Activated T-helper 2 cell treated with anti-CD3 and anti-CD28 coated beads, Interferon-gamma antibody, Interleukin-2, Interleukin-4, amounts not matched to agents 10 μg/mL and 5 μg/mL and 100 μg/mL, durations not matched to agents 14 hours and 24 hours and 36 hours (primary cell): ENCODE results near the gene APBB1IP. TPM values are rescaled to one million over a fixed set of nuclear protein-coding genes. Genes with fewer than 3 reads are reported as not detected.

Experiments
- DNase-seq: peaks from one replicate; pipeline ENCODE4 v3.0.0; 2021; ENCODE audit warnings: low spot score
- H3K27ac Mint-ChIP-seq: one replicate; pipeline ENCODE4 v1.8.0; 2021; ENCODE audit warnings: mixed read lengths
- H3K27me3 Mint-ChIP-seq: one replicate; pipeline ENCODE4 v1.8.0; 2021; ENCODE audit warnings: low read depth, mixed read lengths
- H3K36me3 Mint-ChIP-seq: one replicate; pipeline ENCODE4 v1.8.0; 2021; ENCODE audit warnings: low read depth, mixed read lengths
- H3K4me1 Mint-ChIP-seq: one replicate; pipeline ENCODE4 v1.8.0; 2021; ENCODE audit warnings: low read depth, mixed read lengths
- H3K4me3 Mint-ChIP-seq: one replicate; pipeline ENCODE4 v1.8.0; 2021; ENCODE audit warnings: low read depth, mild to moderate bottlenecking, moderate library complexity, mixed read lengths
- H3K9me3 Mint-ChIP-seq: one replicate; pipeline ENCODE4 v1.8.0; 2021; ENCODE audit warnings: mixed read lengths
- intact Hi-C: fragments of 100-400 bp; cut with micrococcal nuclease; formaldehyde crosslinking; loops from one replicate; pipeline ENCODE4 v1.15.1; 2023
- total RNA-seq: library from RNA; stranded (reverse); gene quantifications from 2 replicates; pipeline ENCODE4 v1.2.3, GENCODE V29; 2022

Gene APBB1IP
- total RNA-seq, 1 donor from 2014 or later = 47.4 TPM

- H3K4me1 Mint-ChIP-seq = no peaks in the 10 kb centered on the region
- H3K27me3 Mint-ChIP-seq = peaks cover 4% of the 10 kb centered on the region
- H3K4me3 Mint-ChIP-seq = no peak overlapping the region
- no peaks in the 10 kb centered on the region for H3K36me3 Mint-ChIP-seq
- no peaks in the 10 kb centered on the region for H3K9me3 Mint-ChIP-seq
- DNase-seq = no peak
- no peak overlapping the region for H3K27ac Mint-ChIP-seq
- intact Hi-C loops = no loop called here
Measured at GRCh38 chr10:26423722-26424121, 14.4 kb upstream of the APBB1IP start.

- Mint-ChIP-seq H3K27ac (peak overlapping the region; percentile 86), H3K4me3 (no peak overlapping the region), H3K4me1 (peaks cover 15% of the 10 kb centered on the region), H3K36me3 (no peaks in the 10 kb centered on the region), H3K27me3 (no peaks in the 10 kb centered on the region), H3K9me3 (no peaks in the 10 kb centered on the region)
- no peak for DNase-seq
- intact Hi-C loops = loop anchor here (1.0 to 10.0 kb wide), 4 partner anchors 17 to 1074 kb away; partner anchors contain the start of genes PDSS1 and RAB18
Measured at GRCh38 chr10:26430641-26431163, 7.4 kb upstream of the APBB1IP start.

- H3K4me3 Mint-ChIP-seq = no peak overlapping the region
- H3K4me1 Mint-ChIP-seq = peaks cover 30% of the 10 kb centered on the region
- no peaks in the 10 kb centered on the region for H3K27me3 Mint-ChIP-seq
- H3K9me3 Mint-ChIP-seq = no peaks in the 10 kb centered on the region
- no peak overlapping the region for H3K27ac Mint-ChIP-seq
- H3K36me3 Mint-ChIP-seq = no peaks in the 10 kb centered on the region
- no peak for DNase-seq
- intact Hi-C loops = loop anchor here (2.0 to 10.0 kb wide), 3 partner anchors 262 to 1072 kb away; partner anchors contain the start of genes ABI1, PDSS1 and RAB18
Measured at GRCh38 chr10:26432938-26433337, 5.2 kb upstream of the APBB1IP start.

- Mint-ChIP-seq H3K27me3 (no peaks in the 10 kb centered on the region), H3K4me1 (peaks cover 22% of the 10 kb centered on the region), H3K4me3 (no peak overlapping the region), H3K27ac (peak overlapping the region; percentile 1), H3K36me3 (peaks cover 3% of the 10 kb centered on the region), H3K9me3 (no peaks in the 10 kb centered on the region)
- no peak for DNase-seq
- intact Hi-C loops = loop anchor here (5.0 to 10.0 kb wide), 4 partner anchors 99 to 1069 kb away; partner anchors contain the start of genes ACBD5, PDSS1 and RAB18
Measured at GRCh38 chr10:26435852-26436251, 2.3 kb upstream of the APBB1IP start.

GRCh38 chr10:26436848-26437247 is 1.3 kb upstream of the APBB1IP start:
- no peak for DNase-seq
- H3K4me1 Mint-ChIP-seq = peaks cover 30% of the 10 kb centered on the region
- intact Hi-C loops = loop anchor here (5.0 to 10.0 kb wide), 4 partner anchors 100 to 1068 kb away; partner anchors contain the start of genes ACBD5, PDSS1 and RAB18
- no peak overlapping the region for H3K27ac Mint-ChIP-seq
- H3K4me3 Mint-ChIP-seq = no peak overlapping the region
- peaks cover 8% of the 10 kb centered on the region for H3K36me3 Mint-ChIP-seq
- H3K9me3 Mint-ChIP-seq = no peaks in the 10 kb centered on the region
- H3K27me3 Mint-ChIP-seq = no peaks in the 10 kb centered on the region

- H3K9me3 Mint-ChIP-seq = no peaks in the 10 kb centered on the region
- H3K4me1 Mint-ChIP-seq = peaks cover 39% of the 10 kb centered on the region
- H3K4me3 Mint-ChIP-seq = peak overlapping the region; percentile 92
- intact Hi-C loops = loop anchor here (1.0 to 10.0 kb wide), 6 partner anchors 9 to 1066 kb away; partner anchors contain the start of genes ACBD5, PDSS1 and RAB18
- H3K36me3 Mint-ChIP-seq = peaks cover 20% of the 10 kb centered on the region
- peak overlapping the region; percentile 90 for H3K27ac Mint-ChIP-seq
- H3K27me3 Mint-ChIP-seq = no peaks in the 10 kb centered on the region
- peak; percentile 68 for DNase-seq
Measured at GRCh38 chr10:26438534-26439341, 597 bp downstream of the APBB1IP start.

GRCh38 chr10:26439406-26440087 is 1.4 kb downstream of the APBB1IP start:
- intact Hi-C loops = loop anchor here (5.0 to 10.0 kb wide), 5 partner anchors 102 to 1895 kb away; partner anchors contain the start of genes ACBD5, PDSS1 and RAB18
- H3K9me3 Mint-ChIP-seq = no peaks in the 10 kb centered on the region
- H3K4me3 Mint-ChIP-seq = peak overlapping the region; percentile 92
- peaks cover 28% of the 10 kb centered on the region for H3K36me3 Mint-ChIP-seq
- H3K4me1 Mint-ChIP-seq = peaks cover 46% of the 10 kb centered on the region
- no peak for DNase-seq
- H3K27ac Mint-ChIP-seq = peak overlapping the region; percentile 86
- no peaks in the 10 kb centered on the region for H3K27me3 Mint-ChIP-seq

- Mint-ChIP-seq H3K4me3 (peak overlapping the region; percentile 92), H3K4me1 (peaks cover 48% of the 10 kb centered on the region), H3K27me3 (no peaks in the 10 kb centered on the region), H3K27ac (peak overlapping the region; percentile 82), H3K36me3 (peaks cover 29% of the 10 kb centered on the region), H3K9me3 (no peaks in the 10 kb centered on the region)
- DNase-seq = no peak
- intact Hi-C loops = loop anchor here (10.0 kb wide), 1 partner anchor 1895 kb away; no protein-coding TSS in a partner anchor
Measured at GRCh38 chr10:26440088-26440470, 1.9 kb downstream of the APBB1IP start.

- Mint-ChIP-seq H3K4me1 (peaks cover 54% of the 10 kb centered on the region), H3K9me3 (peaks cover 4% of the 10 kb centered on the region), H3K36me3 (peaks cover 43% of the 10 kb centered on the region), H3K27me3 (no peaks in the 10 kb centered on the region), H3K27ac (peak overlapping the region; percentile 70), H3K4me3 (peak overlapping the region; percentile 68)
- intact Hi-C loops = loop anchor here (10.0 kb wide), 1 partner anchor 1893 kb away; no protein-coding TSS in a partner anchor
- DNase-seq = no peak
Measured at GRCh38 chr10:26441491-26442214, 3.5 kb downstream of the APBB1IP start.

GRCh38 chr10:26445411-26446031 is 7.4 kb downstream of the APBB1IP start:
- H3K4me3 Mint-ChIP-seq = no peak overlapping the region
- peaks cover 64% of the 10 kb centered on the region for H3K36me3 Mint-ChIP-seq
- peaks cover 6% of the 10 kb centered on the region for H3K9me3 Mint-ChIP-seq
- H3K4me1 Mint-ChIP-seq = peaks cover 71% of the 10 kb centered on the region
- H3K27ac Mint-ChIP-seq = peak overlapping the region; percentile 17
- intact Hi-C loops = loop anchor here (2.0 to 10.0 kb wide), 2 partner anchors 29 to 1889 kb away; no protein-coding TSS in a partner anchor
- no peak for DNase-seq
- no peaks in the 10 kb centered on the region for H3K27me3 Mint-ChIP-seq

GRCh38 chr10:26446258-26446657 is 8.1 kb downstream of the APBB1IP start:
- H3K4me3 Mint-ChIP-seq = peak overlapping the region; percentile 31
- H3K9me3 Mint-ChIP-seq = peaks cover 6% of the 10 kb centered on the region
- no peaks in the 10 kb centered on the region for H3K27me3 Mint-ChIP-seq
- H3K36me3 Mint-ChIP-seq = peaks cover 67% of the 10 kb centered on the region
- peak overlapping the region; percentile 82 for H3K27ac Mint-ChIP-seq
- intact Hi-C loops = loop anchor here (2.0 to 10.0 kb wide), 2 partner anchors 29 to 1889 kb away; no protein-coding TSS in a partner anchor
- H3K4me1 Mint-ChIP-seq = peaks cover 71% of the 10 kb centered on the region
- DNase-seq = no peak
